Activated naive CD8-positive, alpha-beta T cell treated with anti-CD3 and anti-CD28 coated beads, Interleukin-2, amount 50 U/mL, for 16 hours (primary cell): ENCODE measurements around the gene GPR3.
"Not testable (repeated sequence)": the region's sequence is repeated elsewhere in the genome, so short reads cannot be mapped to it uniquely, and the experiment has no call there.

Experiments used
- DNase-seq: peaks from one replicate; pipeline ENCODE4 v3.0.0-alpha.2; 2020; ENCODE audit warnings: low read depth, low spot score

The GPR3 gene

GRCh38 chr1:27399251-27400025, 7.0 kb downstream of the GPR3 start:
- DNase-seq: no peak

GRCh38 chr1:27400082-27400962, 7.9 kb downstream of the GPR3 start:
- no peak for DNase-seq

GRCh38 chr1:27400963-27401341, 8.5 kb downstream of the GPR3 start:
- DNase-seq: no peak

- DNase-seq: no peak
Observed at GRCh38 chr1:27402349-27402754, 9.9 kb downstream of the GPR3 start.

- no peak for DNase-seq
Observed at GRCh38 chr1:27403065-27403726, 10.8 kb downstream of the GPR3 start.

- DNase-seq: no peak
Observed at GRCh38 chr1:27403931-27404330, 11.5 kb downstream of the GPR3 start.

- no peak for DNase-seq
Observed at GRCh38 chr1:27405074-27405473, 12.7 kb downstream of the GPR3 start.

GRCh38 chr1:27405598-27406361, 13.4 kb downstream of the GPR3 start:
- DNase-seq: not testable (repeated sequence)

- no peak for DNase-seq
Observed at GRCh38 chr1:27406362-27406680, 13.9 kb downstream of the GPR3 start.

GRCh38 chr1:27406791-27407190, 14.4 kb downstream of the GPR3 start:
- DNase-seq: not testable (repeated sequence)

- no peak for DNase-seq
Observed at GRCh38 chr1:27408151-27408550, 15.7 kb downstream of the GPR3 start.

- no peak for DNase-seq
Observed at GRCh38 chr1:27409669-27410068, 17.2 kb downstream of the GPR3 start.

GRCh38 chr1:27410709-27411108, 18.3 kb downstream of the GPR3 start:
- no peak for DNase-seq

GRCh38 chr1:27412502-27412901, 20.1 kb downstream of the GPR3 start:
- no peak for DNase-seq

- DNase-seq: no peak
Observed at GRCh38 chr1:27413004-27413403, 20.6 kb downstream of the GPR3 start.

GRCh38 chr1:27414091-27414490, 21.7 kb downstream of the GPR3 start:
- no peak for DNase-seq

GRCh38 chr1:27416387-27417111, 24.1 kb downstream of the GPR3 start:
- DNase-seq: peak; percentile 29

- DNase-seq: no peak
Observed at GRCh38 chr1:27417713-27418112, 25.3 kb downstream of the GPR3 start.

- no peak for DNase-seq
Observed at GRCh38 chr1:27418326-27419185, 26.1 kb downstream of the GPR3 start.

- DNase-seq: no peak
Observed at GRCh38 chr1:27423709-27424108, 31.3 kb downstream of the GPR3 start.
